Endothelial cell (in vitro differentiated cells): ENCODE measurements around the gene CCDC86. TPM values are rescaled to one million over a fixed set of nuclear protein-coding genes. Genes with fewer than 3 reads are reported as not detected.

ENCODE experiments used
- DNase-seq: peaks from one replicate; pipeline ENCODE4 v3.0.0; 2021; ENCODE audit warnings: low spot score
- H3K27ac Mint-ChIP-seq: one replicate; pipeline ENCODE4 v1.8.0; 2021; ENCODE audit warnings: mixed read lengths, inconsistent platforms; ENCODE audit not compliant: unreplicated experiment
- H3K27me3 Mint-ChIP-seq: one replicate; pipeline ENCODE4 v1.8.0; 2021; ENCODE audit warnings: mild to moderate bottlenecking, moderate library complexity, mixed read lengths, inconsistent platforms; ENCODE audit not compliant: unreplicated experiment
- H3K36me3 Mint-ChIP-seq: one replicate; pipeline ENCODE4 v1.8.0; 2021; ENCODE audit warnings: mild to moderate bottlenecking, low read depth, mixed read lengths, inconsistent platforms; ENCODE audit not compliant: unreplicated experiment
- H3K4me1 Mint-ChIP-seq: one replicate; pipeline ENCODE4 v1.8.0; 2021; ENCODE audit warnings: mild to moderate bottlenecking, mixed read lengths, inconsistent platforms; ENCODE audit not compliant: unreplicated experiment
- H3K4me3 Mint-ChIP-seq: one replicate; pipeline ENCODE4 v1.8.0; 2021; ENCODE audit warnings: mild to moderate bottlenecking, mixed read lengths, inconsistent platforms; ENCODE audit not compliant: unreplicated experiment
- H3K9me3 Mint-ChIP-seq: one replicate; pipeline ENCODE4 v1.8.0; 2021; ENCODE audit warnings: mixed read lengths, inconsistent platforms; ENCODE audit not compliant: unreplicated experiment
- CTCF ChIP-seq: fragments of 200-600 bp; sonication (generic); IDR thresholded peaks from one replicate; pipeline ENCODE4 v1.5.0; 2021; ENCODE audit warnings: antibody characterized with exemption; ENCODE audit not compliant: unreplicated experiment
- total RNA-seq: library from RNA; stranded (reverse); fragmentation: NEBNext Ultra II Directional; extraction: Animal tissue kit (Norgen Biotek cat#: 25700); gene quantifications from one replicate; pipeline ENCODE4 v1.2.1, GENCODE V29; 2021; ENCODE audit not compliant: unreplicated experiment

Gene CCDC86
- total RNA-seq, 1 donor from 2014 or later: 15.5 TPM

- Mint-ChIP-seq H3K27me3 (peaks cover 5% of the 10 kb centered on the region), H3K4me3 (no peak overlapping the region), H3K27ac (no peak overlapping the region), H3K9me3 (no peaks in the 10 kb centered on the region), H3K36me3 (no peaks in the 10 kb centered on the region), H3K4me1 (peaks cover 16% of the 10 kb centered on the region)
- TF ChIP-seq CTCF: no peak
- DNase-seq: no peak
Observed at GRCh38 chr11:60860943-60861342, 19.0 kb downstream of the CCDC86 start.

- Mint-ChIP-seq H3K27me3 (peaks cover 7% of the 10 kb centered on the region), H3K27ac (no peak overlapping the region), H3K4me1 (peaks cover 17% of the 10 kb centered on the region), H3K4me3 (no peak overlapping the region), H3K36me3 (no peaks in the 10 kb centered on the region), H3K9me3 (no peaks in the 10 kb centered on the region)
- no peak for TF ChIP-seq CTCF
- DNase-seq: no peak
Observed at GRCh38 chr11:60862171-60862570, 20.3 kb downstream of the CCDC86 start.

- Mint-ChIP-seq H3K36me3 (no peaks in the 10 kb centered on the region), H3K27me3 (peaks cover 7% of the 10 kb centered on the region), H3K27ac (no peak overlapping the region), H3K4me3 (no peak overlapping the region), H3K9me3 (no peaks in the 10 kb centered on the region), H3K4me1 (peaks cover 12% of the 10 kb centered on the region)
- TF ChIP-seq CTCF: no peak
- no peak for DNase-seq
Observed at GRCh38 chr11:60863550-60864521, 21.9 kb downstream of the CCDC86 start.

- no peak for DNase-seq
- no peak for TF ChIP-seq CTCF
- Mint-ChIP-seq H3K9me3 (no peaks in the 10 kb centered on the region), H3K4me1 (peaks cover 8% of the 10 kb centered on the region), H3K27me3 (peaks cover 9% of the 10 kb centered on the region), H3K27ac (no peak overlapping the region), H3K4me3 (no peak overlapping the region), H3K36me3 (no peaks in the 10 kb centered on the region)
Observed at GRCh38 chr11:60864856-60865513, 23.1 kb downstream of the CCDC86 start.
